NCI-H2107 treated with DMSO at 0.1 percent for 48 hours (cell line): Measurements from ENCODE around the gene SERPINB7.

Source experiments
- DNase-seq: peaks from one replicate; lab custom pipeline; 2025; ENCODE audit not compliant: unreplicated experiment; lab: John Stamatoyannopoulos, UW

The SERPINB7 gene

GRCh38 chr18:63787673-63788072, 12.5 kb downstream of the SERPINB7 start:
- DNase-seq: no peak

- DNase-seq: no peak
Observed at GRCh38 chr18:63788447-63789096, 13.4 kb downstream of the SERPINB7 start.

GRCh38 chr18:63789327-63789726, 14.1 kb downstream of the SERPINB7 start:
- no peak for DNase-seq

- DNase-seq: no peak
Observed at GRCh38 chr18:63795606-63796005, 20.4 kb downstream of the SERPINB7 start.

- DNase-seq: no peak
Observed at GRCh38 chr18:63799189-63799588, 24.0 kb downstream of the SERPINB7 start.

GRCh38 chr18:63801343-63801742, 26.1 kb downstream of the SERPINB7 start:
- no peak for DNase-seq

GRCh38 chr18:63808125-63808524, 32.9 kb downstream of the SERPINB7 start:
- no peak for DNase-seq

GRCh38 chr18:63817441-63818051, 42.3 kb downstream of the SERPINB7 start:
- DNase-seq: no peak

- no peak for DNase-seq
Observed at GRCh38 chr18:63818212-63818611, 43.0 kb downstream of the SERPINB7 start.

GRCh38 chr18:63819786-63820185, 44.6 kb downstream of the SERPINB7 start:
- DNase-seq: no peak

- no peak for DNase-seq
Observed at GRCh38 chr18:63820694-63821093, 45.5 kb downstream of the SERPINB7 start.

GRCh38 chr18:63823516-63824219, 48.5 kb downstream of the SERPINB7 start:
- DNase-seq: no peak

- DNase-seq: no peak
Observed at GRCh38 chr18:63824220-63824525, 49.0 kb downstream of the SERPINB7 start.

- DNase-seq: no peak
Observed at GRCh38 chr18:63828120-63828519, 52.9 kb downstream of the SERPINB7 start.

GRCh38 chr18:63828656-63829055, 53.4 kb downstream of the SERPINB7 start:
- DNase-seq: no peak

GRCh38 chr18:63829886-63830285, 54.7 kb downstream of the SERPINB7 start:
- no peak for DNase-seq

GRCh38 chr18:63831080-63831788, 56.0 kb downstream of the SERPINB7 start:
- DNase-seq: no peak

- no peak for DNase-seq
Observed at GRCh38 chr18:63832470-63832869, 57.3 kb downstream of the SERPINB7 start.

- no peak for DNase-seq
Observed at GRCh38 chr18:63834471-63835113, 59.4 kb downstream of the SERPINB7 start.

GRCh38 chr18:63836456-63836855, 61.2 kb downstream of the SERPINB7 start:
- DNase-seq: no peak

GRCh38 chr18:63837590-63837989, 62.4 kb downstream of the SERPINB7 start:
- no peak for DNase-seq
